ENCODE data around the gene APH1A. TPM values are rescaled to one million over a fixed set of nuclear protein-coding genes. Genes with fewer than 3 reads are reported as not detected.

Gene APH1A
- total RNA-seq, 1 experiment from 2014 or later, result 109 TPM

DNA sequence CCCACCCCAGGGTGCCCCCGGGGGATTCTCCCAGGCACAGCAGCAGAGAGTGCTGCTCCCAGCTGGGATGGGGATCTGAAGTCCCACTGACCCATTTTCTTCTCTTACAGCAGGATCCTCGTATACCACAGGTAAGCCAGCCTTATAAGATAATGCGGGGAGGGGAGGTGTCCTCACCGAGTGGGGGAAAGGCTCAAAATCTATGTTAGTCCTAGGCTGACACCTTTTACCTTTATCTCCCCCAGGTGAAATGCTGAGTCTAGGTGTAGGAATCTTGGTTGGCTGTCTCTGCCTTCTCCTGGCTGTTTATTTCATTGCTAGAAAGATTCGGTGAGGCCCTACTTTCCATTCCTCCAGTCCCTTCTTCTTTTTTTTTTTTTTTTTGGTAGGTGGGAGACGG is 5.3 kb downstream of the APH1A start:
- intact Hi-C loops (cut with micrococcal nuclease), result no loop called here
- no peak for TF ChIP-seq SIN3A (IDR thresholded peaks at IDR 0.05; ENCODE audit: low read depth)
- TF ChIP-seq SP1 (IDR thresholded peaks at IDR 0.05; ENCODE audit: low read depth), result no peak
- TF ChIP-seq POLR2AphosphoS5 (IDR thresholded peaks at IDR 0.05; ENCODE audit: low read depth, low read length), result peak; percentile 33; the same call in 1 of the 2 replicates
- no peak for TF ChIP-seq FOSL1 (IDR thresholded peaks at IDR 0.05; ENCODE audit: low read depth)
- no peak for TF ChIP-seq POLR2A (IDR thresholded peaks at IDR 0.05; ENCODE audit: borderline replicate concordance, extremely low read depth, insufficient read depth, insufficient read length)
- no peak overlapping the region for H2AFZ ChIP-seq (ENCODE audit: low read depth, low read length, poor library complexity, severe bottlenecking)
- no peaks in the 10 kb centered on the region for H3K27me3 ChIP-seq (ENCODE audit: insufficient read depth, low read length)
- H4K20me1 ChIP-seq (ENCODE audit: insufficient read depth), result no peaks in the 10 kb centered on the region
- 0 out of 2 replicates have a peak overlapping the region, but pooled peaks have one; percentile 34 for H3K9ac ChIP-seq (ENCODE audit: low read length)
- H3K4me2 ChIP-seq (ENCODE audit: low read length), result peak overlapping the region; percentile 63
- DNase-seq (ENCODE audit: low read depth, low spot score) (no peak), ATAC-seq (no peak)
- ChIA-PET POLR2A (no interaction called here), RAD21 (ENCODE audit: low non-redundant PET in 1 of 2, low total read pairs in 2 of 2, uncharacterized antibody in 2 of 2, unreplicated experiment in 2 of 2) (no interaction called here), CTCF (no interaction called here)
- no peaks in the 10 kb centered on the region for H3K9me2 ChIP-seq (ENCODE audit: insufficient read depth)
- H3K79me2 ChIP-seq (ENCODE audit: insufficient read depth, low read length), result peaks cover 19% of the 10 kb centered on the region
- H3K27ac ChIP-seq (ENCODE audit: low read depth, low read length), result no peak overlapping the region
- no peak overlapping the region for H3K4me3 ChIP-seq (replicated peaks in 1 of 2; ENCODE audit: low read depth in 1 of 2, low read length in 2 of 2)
- peaks cover 29 to 55% of the 10 kb centered on the region in 2 experiments for H3K4me1 ChIP-seq (ENCODE audit: control insufficient read depth in 1 of 2, insufficient read depth in 2 of 2, low read length in 2 of 2)
- peaks cover 3 to 15% of the 10 kb centered on the region in 2 experiments; a peak in 2 of 4 replicates for H3K36me3 ChIP-seq (ENCODE audit: control insufficient read depth in 1 of 2, insufficient read depth in 2 of 2, low read length in 2 of 2)
- H3K9me3 ChIP-seq (ENCODE audit: control insufficient read depth in 1 of 2, insufficient read depth in 1 of 2, low read depth in 1 of 2, low read length in 2 of 2), result no peaks in the 10 kb centered on the region
- no TSS peak for BruUV-seq (replicated peaks)

DNA sequence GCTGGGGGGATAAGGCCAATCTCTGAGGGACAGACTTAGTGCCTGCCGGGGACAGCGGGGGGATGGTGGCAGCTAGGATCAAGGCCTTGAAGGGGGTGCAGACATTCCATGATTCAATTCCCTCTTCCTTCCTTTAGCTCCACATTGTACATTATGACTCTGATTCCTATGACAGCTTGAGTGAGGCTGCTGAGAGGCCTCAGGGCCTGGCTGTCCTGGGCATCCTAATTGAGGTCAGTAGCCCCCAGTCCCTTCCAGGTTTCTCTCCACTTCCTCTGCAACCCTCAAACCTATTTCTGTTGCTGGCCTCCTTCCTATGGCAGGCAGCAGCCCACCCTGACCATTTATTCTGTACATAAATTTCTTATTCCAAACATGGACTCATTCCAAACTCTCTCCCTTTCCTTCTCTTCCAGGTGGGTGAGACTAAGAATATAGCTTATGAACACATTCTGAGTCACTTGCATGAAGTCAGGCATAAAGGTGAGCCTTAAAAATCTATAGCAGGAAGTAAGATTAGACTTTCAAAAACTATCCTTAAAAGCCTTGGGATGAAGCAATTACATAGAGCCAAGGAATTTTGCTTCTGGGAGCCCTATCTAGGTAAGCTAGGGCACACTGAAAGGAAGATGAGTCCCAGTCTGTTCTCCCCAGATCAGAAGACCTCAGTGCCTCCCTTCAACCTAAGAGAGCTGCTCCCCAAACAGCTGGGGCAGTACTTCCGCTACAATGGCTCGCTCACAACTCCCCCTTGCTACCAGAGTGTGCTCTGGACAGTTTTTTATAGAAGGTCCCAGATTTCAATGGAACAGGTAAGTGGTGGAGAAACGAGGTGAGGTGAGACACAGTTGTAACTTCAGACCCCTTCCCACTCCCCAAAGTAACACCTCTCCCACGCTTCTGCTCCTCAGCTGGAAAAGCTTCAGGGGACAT is 6.2 kb downstream of the APH1A start:
- no peak for TF ChIP-seq POLR2AphosphoS5 (IDR thresholded peaks at IDR 0.05; ENCODE audit: low read depth, low read length)
- TF ChIP-seq JUND (IDR thresholded peaks at IDR 0.05), result no peak; the same call in none of the 2 replicates
- no peak for TF ChIP-seq EZH2 (IDR thresholded peaks at IDR 0.05)
- no peak for TF ChIP-seq YY1 (IDR thresholded peaks at IDR 0.05; ENCODE audit: extremely low read depth, insufficient replicate concordance, low read depth, low read length)
- no peak for TF ChIP-seq CEBPB (IDR thresholded peaks at IDR 0.05; ENCODE audit: low read depth)
- TF ChIP-seq EZH2phosphoT487 (IDR thresholded peaks at IDR 0.05; ENCODE audit: borderline replicate concordance), result no peak
- TF ChIP-seq CBX3 (IDR thresholded peaks at IDR 0.05; ENCODE audit: low read depth), result no peak
- peak; percentile 60 for TF ChIP-seq FOSL1 (IDR thresholded peaks at IDR 0.05; ENCODE audit: low read depth)
- peak; percentile 40 for TF ChIP-seq SP1 (IDR thresholded peaks at IDR 0.05; ENCODE audit: low read depth)
- H3K4me1 ChIP-seq (ENCODE audit: control insufficient read depth in 1 of 2, insufficient read depth in 2 of 2, low read length in 2 of 2), result peaks cover 27 to 49% of the 10 kb centered on the region in 2 experiments
- POLR2A ChIA-PET, result no interaction called here

More for the DNA sequence above, 6.2 kb downstream of the APH1A start:
- Histone ChIP-seq H3K9me2 (ENCODE audit: insufficient read depth) (no peaks in the 10 kb centered on the region), H2AFZ (ENCODE audit: low read depth, low read length, poor library complexity, severe bottlenecking) (no peak overlapping the region), H3K9me3 (ENCODE audit: control insufficient read depth in 1 of 2, insufficient read depth in 1 of 2, low read depth in 1 of 2, low read length in 2 of 2) (no peaks in the 10 kb centered on the region), H4K20me1 (ENCODE audit: insufficient read depth) (no peaks in the 10 kb centered on the region), H3K9ac (ENCODE audit: low read length) (peak overlapping the region; percentile 34), H3K79me2 (ENCODE audit: insufficient read depth, low read length) (peaks cover 10% of the 10 kb centered on the region), H3K27ac (ENCODE audit: low read depth, low read length) (peak overlapping the region; percentile 34; the same call in 1 of the 2 replicates), H3K4me2 (ENCODE audit: low read length) (peak overlapping the region; percentile 63), H3K36me3 (ENCODE audit: control insufficient read depth in 1 of 2, insufficient read depth in 2 of 2, low read length in 2 of 2) (peaks cover 3 to 15% of the 10 kb centered on the region in 2 experiments; a peak in 2 of 4 replicates), H3K4me3 (replicated peaks in 1 of 2; ENCODE audit: low read depth in 1 of 2, low read length in 2 of 2) (no peak overlapping the region), H3K27me3 (ENCODE audit: insufficient read depth, low read length) (no peaks in the 10 kb centered on the region)
- no peak for DNase-seq (ENCODE audit: low read depth, low spot score)
- BruUV-seq (replicated peaks), result no TSS peak
- ChIA-PET CTCF (interaction anchor here (0.8 kb wide), 1 partner anchor 10 kb away, joined by 3 read pairs; the partner anchor contains the start of gene C1orf54), RAD21 (ENCODE audit: low non-redundant PET in 1 of 2, low total read pairs in 2 of 2, uncharacterized antibody in 2 of 2, unreplicated experiment in 2 of 2) (no interaction called here)
- no peak; the same call in 1 of the 2 replicates for ATAC-seq
- intact Hi-C loops (cut with micrococcal nuclease), result no loop called here
